ENCODE data around the gene TMEM203.

- TF ChIP-seq CTCF (IDR thresholded peaks at IDR 0.05): no peak
- TF ChIP-seq POLR2A (IDR thresholded peaks at IDR 0.05): no peak
Measured at GRCh38 chr9:137218212-137218753, 12.8 kb upstream of the TMEM203 start.

Data from ovary (tissue), 3 donors.